GM12891 (cell line): ENCODE measurements around the gene GPR148.

Experiments
- DNase-seq: peaks from one replicate; pipeline ENCODE4 v3.0.0; 2011; ENCODE audit warnings: low spot score; ENCODE audit not compliant: insufficient read length
- FAIRE-seq: peaks from 2 replicates; lab custom pipeline; 2011; peaks lifted over from hg19 to GRCh38; lab: Jason Lieb, UNC
- PAX5 ChIP-seq: IDR thresholded peaks from 2 replicates; pipeline ENCODE4 v1.6.1; 2011; ENCODE audit warnings: low read length, moderate library complexity, mild to moderate bottlenecking; ENCODE audit not compliant: insufficient read depth, severe bottlenecking
- POLR2A ChIP-seq: IDR thresholded peaks from 2 replicates; pipeline ENCODE4 v1.6.1; 2011; ENCODE audit warnings: low read depth, low read length, control low read depth
- POLR2AphosphoS5 ChIP-seq: IDR thresholded peaks from 2 replicates; pipeline ENCODE4 v1.6.1; 2011; ENCODE audit warnings: low read depth, low read length, control low read depth
- POU2F2 ChIP-seq: IDR thresholded peaks from 2 replicates; pipeline ENCODE4 v1.6.1; 2011; ENCODE audit warnings: low read depth, mild to moderate bottlenecking, control low read depth, low read length, moderate library complexity
- SPI1 ChIP-seq: IDR thresholded peaks from 2 replicates; pipeline ENCODE4 v1.6.1; 2011; ENCODE audit warnings: low read depth, low read length, control low read depth
- TAF1 ChIP-seq: IDR thresholded peaks from 2 replicates; pipeline ENCODE4 v1.6.1; 2011; ENCODE audit warnings: low read depth, low read length, control low read depth

The GPR148 gene

DNA sequence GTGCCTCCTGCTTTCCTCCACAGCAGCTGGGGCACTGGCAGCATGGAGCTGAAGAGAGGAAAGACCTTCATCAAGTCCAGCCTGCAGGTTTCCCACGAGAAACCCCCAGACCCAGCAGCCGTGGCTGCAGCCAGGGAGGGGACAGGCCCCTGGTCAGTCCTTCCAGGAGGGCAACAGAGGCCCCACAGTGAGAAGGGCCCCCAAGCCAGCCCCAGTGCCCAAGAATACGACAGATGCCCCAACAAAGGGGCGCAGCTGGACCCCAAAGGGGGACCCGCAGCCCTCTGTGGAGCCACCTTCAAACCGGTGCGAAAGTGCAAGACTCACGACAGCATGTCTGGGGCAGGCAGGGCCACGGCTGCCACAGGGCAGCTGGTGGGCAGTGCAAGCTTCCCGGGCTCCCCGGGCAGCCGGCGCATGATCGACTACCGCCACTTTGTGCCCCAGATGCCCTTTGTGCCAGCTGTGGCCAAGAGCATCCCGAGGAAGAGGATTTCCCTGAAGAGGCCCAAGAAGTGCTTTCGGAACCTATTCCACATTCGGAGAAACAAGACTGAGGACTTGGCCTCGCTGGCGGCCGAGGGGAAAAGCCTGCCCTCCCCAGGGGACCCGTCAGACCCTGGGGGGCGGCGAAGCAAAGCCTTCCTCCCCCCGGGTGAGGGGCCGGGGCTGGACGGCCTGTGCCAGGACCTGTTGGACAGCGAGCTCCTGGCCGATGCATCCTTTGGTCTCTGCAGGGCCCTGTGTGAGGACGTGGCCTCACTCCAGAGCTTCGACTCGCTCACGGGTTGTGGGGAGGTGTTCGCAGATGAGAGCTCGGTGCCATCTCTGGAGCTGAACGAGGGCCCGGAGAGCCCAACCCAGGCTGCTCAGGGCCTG lies 33.4 kb downstream of the GPR148 start:
- TF ChIP-seq SPI1, result no peak
- TF ChIP-seq POU2F2, result no peak
- TF ChIP-seq POLR2A, result no peak
- no peak for TF ChIP-seq POLR2AphosphoS5
- TF ChIP-seq PAX5, result no peak
- no peak for TF ChIP-seq TAF1
- FAIRE-seq, result no peak
- no peak for DNase-seq

DNA sequence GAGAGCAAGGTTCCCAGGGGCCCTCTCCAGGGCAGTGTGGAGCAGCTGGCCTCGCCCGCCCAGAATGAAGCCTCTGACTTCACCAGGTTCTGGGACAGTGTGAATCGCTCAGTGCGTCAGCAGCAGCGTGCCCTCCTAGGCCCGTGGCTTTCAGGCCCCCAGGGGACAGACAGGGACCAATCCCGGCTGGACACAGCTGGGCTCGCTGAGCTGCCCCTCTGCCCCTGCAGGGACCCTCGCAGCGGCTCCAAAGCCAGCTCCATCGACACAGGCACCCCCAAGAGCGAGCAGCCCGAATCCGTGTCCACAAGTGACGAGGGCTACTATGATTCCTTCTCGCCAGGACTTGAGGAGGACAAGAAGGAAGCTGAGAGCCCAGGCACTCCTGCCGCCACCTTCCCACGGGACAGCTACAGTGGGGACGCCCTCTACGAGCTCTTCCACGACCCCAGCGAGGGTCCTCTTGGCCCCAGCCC lies 34.1 kb downstream of the GPR148 start:
- no peak for DNase-seq
- FAIRE-seq, result no peak
- TF ChIP-seq PAX5 (no peak), SPI1 (no peak), POU2F2 (no peak)

DNA sequence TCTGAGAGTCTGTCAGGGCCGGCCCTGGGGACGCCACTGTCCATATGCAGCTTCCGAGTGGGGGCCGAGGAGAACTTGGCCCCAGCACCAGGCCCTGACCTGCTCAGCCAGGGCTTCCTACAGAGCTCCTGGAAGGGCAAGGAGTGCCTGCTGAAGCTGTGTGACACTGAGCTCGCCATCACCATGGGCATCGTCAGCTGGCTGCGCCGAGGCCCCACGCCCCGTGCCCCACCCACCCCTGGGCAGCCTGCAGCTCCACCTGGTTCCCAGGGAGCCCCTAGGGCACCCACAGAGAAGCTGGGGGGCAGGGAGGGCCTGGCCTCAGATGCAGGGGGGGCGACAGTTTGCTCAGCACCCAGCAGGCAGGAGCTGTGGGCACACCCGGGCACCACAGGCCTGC lies 34.5 kb downstream of the GPR148 start:
- FAIRE-seq (no peak), DNase-seq (no peak)
- no peak for TF ChIP-seq SPI1
- TF ChIP-seq PAX5, result no peak
- TF ChIP-seq POLR2A, result no peak
- TF ChIP-seq POU2F2, result no peak
- TF ChIP-seq TAF1, result no peak
- no peak for TF ChIP-seq POLR2AphosphoS5

DNA sequence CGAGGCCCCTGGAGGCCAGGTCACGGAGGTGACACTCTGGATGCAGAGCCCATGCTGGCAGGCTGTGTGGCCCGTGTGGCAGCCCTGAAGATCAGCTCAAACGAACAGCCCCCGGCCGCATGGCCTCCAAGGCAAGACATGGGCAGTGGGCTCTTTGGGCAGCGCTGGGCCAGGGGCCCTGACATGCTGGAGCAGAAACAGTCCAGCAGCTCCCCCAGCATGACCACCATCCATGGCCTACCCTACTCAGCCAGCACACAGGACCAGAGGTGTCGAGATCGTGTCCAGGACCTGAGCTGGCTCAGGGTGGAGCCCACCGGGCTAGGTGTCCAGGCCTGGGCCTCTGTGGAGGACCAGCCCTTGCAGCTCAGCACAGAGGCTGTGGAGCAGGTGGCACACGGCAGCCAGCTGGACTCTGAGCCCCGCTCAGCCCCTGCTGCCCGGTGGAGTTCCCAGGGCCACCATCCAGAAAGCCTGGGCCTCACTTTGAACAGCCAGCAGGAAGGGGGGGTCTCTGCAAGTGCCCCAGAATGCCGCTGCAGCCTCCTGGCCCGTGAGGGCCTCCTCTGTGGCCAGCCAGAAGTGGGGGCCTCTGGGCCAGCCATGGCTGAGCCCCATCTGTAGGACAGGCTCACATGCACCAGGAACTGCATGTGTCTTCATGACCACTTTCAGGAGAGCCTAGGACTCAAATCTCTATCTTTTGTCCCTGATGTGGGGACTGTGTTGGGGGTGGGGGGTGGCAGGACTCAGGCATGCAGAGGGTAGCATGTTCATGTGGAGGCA lies 35.4 kb downstream of the GPR148 start:
- no peak for TF ChIP-seq POU2F2
- TF ChIP-seq POLR2A, result no peak
- TF ChIP-seq TAF1, result no peak
- TF ChIP-seq SPI1, result no peak
- TF ChIP-seq POLR2AphosphoS5, result no peak
- no peak for TF ChIP-seq PAX5
- DNase-seq (no peak), FAIRE-seq (no peak)

DNA sequence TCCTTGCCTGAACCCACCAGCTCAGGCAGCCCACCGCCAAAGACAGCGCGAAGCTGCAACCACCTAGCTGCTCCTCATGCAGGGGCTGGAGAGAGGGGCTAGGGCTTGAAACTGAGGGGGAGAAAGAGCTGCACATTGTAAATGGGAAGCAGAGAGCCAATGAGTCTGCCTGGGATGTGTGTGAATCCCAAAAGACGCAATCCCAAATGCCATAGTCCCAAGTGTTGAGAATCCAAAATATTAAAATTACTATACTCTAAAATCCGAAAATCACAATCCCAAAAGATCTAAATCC lies 35.9 kb downstream of the GPR148 start:
- DNase-seq (no peak), FAIRE-seq (no peak)
- no peak for TF ChIP-seq TAF1
- TF ChIP-seq SPI1, result no peak
- no peak for TF ChIP-seq PAX5
- no peak for TF ChIP-seq POU2F2
- no peak for TF ChIP-seq POLR2A
- TF ChIP-seq POLR2AphosphoS5, result no peak

DNA sequence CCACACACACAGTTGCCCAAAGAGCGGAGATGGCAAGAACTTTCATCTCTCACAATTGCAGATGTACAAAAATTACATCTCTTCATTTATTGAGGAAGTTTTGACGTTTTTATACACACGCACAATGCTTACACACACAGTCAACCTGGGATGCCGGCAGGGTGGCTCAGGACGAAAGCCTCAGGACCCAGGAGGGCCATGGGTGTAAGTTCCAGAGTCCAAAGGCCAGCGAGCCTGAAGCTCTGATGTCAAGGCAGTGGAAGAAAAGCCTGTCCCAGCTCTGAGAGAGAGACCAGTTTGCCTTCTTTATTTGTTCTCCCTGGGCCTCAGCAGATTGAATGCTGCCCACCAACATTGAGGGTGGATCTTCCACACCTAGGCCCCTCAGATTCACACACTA lies 36.6 kb downstream of the GPR148 start:
- DNase-seq (no peak), FAIRE-seq (no peak)
- TF ChIP-seq PAX5, result no peak
- no peak for TF ChIP-seq POLR2A
- no peak for TF ChIP-seq POU2F2
- no peak for TF ChIP-seq TAF1
- TF ChIP-seq POLR2AphosphoS5, result no peak
- no peak for TF ChIP-seq SPI1

DNA sequence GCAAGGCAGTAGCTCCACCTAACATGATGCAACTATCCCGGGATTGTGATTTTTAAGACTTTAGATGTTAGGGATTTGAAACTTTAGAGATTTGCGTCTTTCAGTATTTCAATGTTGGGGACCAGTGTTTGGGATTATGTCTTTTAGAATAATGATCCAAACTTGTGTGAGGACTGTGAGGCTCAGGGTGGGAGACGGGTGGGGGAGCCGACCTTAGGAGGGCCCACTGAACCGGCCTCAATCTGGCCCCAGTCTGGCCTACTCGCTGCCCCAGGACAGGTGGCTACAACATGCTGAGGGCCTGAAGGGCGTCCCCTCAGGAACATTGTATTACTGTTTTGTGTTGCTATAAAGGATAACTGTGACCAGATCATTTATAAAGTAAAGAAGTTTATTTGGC lies 37.2 kb downstream of the GPR148 start:
- TF ChIP-seq SPI1 (no peak), POU2F2 (no peak), TAF1 (no peak), PAX5 (no peak), POLR2AphosphoS5 (no peak), POLR2A (no peak)
- FAIRE-seq, result no peak
- no peak for DNase-seq

DNA sequence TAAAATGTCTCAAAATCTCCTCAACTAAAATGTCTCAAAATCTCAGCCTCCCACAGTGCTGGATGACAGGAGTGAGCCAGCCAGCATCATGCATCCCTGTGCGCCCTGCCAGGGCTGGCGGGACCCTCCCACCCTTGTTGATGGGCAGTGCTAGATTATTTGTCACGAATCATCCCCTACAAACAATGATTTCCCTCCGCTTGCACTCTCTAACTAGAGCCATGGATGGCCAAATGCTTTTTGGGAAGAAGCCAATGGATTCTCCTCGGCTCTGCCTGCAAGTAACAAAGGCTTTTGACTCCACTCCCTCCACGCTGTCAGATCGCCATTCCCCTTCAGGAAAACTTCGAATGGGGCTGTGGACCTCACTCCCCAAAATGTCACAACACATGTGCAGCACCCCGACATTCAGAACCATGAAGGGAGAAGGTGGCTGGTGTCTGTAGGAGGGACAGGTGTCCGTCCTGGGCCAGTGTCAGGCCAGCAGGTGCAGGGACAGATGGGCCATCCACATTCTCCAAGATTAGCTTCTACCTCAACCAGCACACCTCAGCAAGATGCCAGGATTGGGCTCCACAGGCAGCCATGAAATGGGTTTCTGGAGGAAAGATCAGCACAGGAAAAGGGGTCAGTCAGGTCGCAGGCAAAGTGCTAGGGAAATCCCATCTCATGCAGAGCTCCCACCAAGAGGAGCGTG lies 38.0 kb downstream of the GPR148 start:
- no peak for DNase-seq
- TF ChIP-seq POLR2A (no peak), PAX5 (no peak), SPI1 (no peak), TAF1 (no peak), POU2F2 (no peak), POLR2AphosphoS5 (no peak)
- FAIRE-seq, result no peak

DNA sequence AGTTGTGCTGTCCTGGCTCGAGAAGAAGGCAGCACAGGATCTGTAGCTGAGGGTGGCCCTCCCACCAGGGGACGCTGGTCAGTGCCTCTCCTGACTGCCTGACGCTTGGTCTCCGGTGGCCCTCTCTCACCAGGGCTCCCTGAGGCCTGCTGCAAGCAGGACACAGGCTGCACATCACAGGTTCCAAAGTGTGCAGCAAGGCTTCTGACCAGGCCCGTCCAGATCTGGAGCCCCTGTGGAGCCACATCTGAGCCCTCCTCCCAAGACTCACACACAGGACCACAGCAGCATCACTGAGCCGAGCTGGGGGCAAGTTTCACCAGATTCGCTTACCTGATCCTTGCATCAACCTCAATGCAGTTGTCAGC lies 38.5 kb downstream of the GPR148 start:
- no peak for DNase-seq
- TF ChIP-seq PAX5 (no peak), POLR2AphosphoS5 (no peak), POU2F2 (no peak), TAF1 (no peak), POLR2A (no peak), SPI1 (no peak)
- FAIRE-seq, result no peak
